Neural cell (in vitro differentiated cells): ENCODE data around the gene PCGF1.

Experiments
- EZH2 ChIP-seq: fragments of 200-600, 300-800 bp; shearing (Covaris generic), sonication (generic); IDR thresholded peaks from 2 replicates; pipeline ENCODE4 v1.6.1; 2014; ENCODE audit warnings: antibody characterized with exemption, low read length, borderline replicate concordance, mild to moderate bottlenecking; ENCODE audit not compliant: insufficient read depth, poor library complexity, severe bottlenecking
- RAD21 ChIP-seq: fragments of 450-650 bp; conservative IDR thresholded peaks from 2 replicates; pipeline ENCODE4 v1.6.1; 2014; ENCODE audit warnings: antibody characterized with exemption, mild to moderate bottlenecking, moderate library complexity
- TAF1 ChIP-seq: IDR thresholded peaks from 2 replicates; pipeline ENCODE4 v1.6.1; 2012; ENCODE audit warnings: low read depth
- TF ChIP-seq, protein P1 (sequence below): fragments of 450-650 bp; IDR thresholded peaks from 2 replicates; pipeline ENCODE4 v1.5.1; 2014; ENCODE audit warnings: antibody characterized with exemption, mild to moderate bottlenecking, moderate library complexity; ENCODE audit not compliant: poor library complexity, severe bottlenecking

DNA sequence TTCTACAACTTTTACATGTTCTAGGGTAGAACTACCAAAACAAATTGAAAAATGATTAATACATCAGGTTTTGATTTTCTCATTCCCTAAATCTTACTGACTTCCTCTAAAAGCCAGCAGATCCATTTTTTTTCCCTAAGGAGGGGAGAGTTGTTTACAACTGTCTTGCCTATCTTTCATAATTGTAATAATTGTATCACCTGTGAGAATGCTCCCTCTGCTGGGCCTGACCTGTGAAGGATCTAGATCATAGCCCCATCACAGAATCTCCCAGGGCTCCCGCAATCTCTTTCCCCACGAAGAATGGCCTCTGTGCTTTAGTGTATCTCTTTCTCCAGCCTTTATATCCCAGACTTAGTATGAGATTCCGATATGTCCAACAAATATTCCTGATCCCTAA, 37.1 kb upstream of the PCGF1 start:
- TF ChIP-seq, protein P1, sequence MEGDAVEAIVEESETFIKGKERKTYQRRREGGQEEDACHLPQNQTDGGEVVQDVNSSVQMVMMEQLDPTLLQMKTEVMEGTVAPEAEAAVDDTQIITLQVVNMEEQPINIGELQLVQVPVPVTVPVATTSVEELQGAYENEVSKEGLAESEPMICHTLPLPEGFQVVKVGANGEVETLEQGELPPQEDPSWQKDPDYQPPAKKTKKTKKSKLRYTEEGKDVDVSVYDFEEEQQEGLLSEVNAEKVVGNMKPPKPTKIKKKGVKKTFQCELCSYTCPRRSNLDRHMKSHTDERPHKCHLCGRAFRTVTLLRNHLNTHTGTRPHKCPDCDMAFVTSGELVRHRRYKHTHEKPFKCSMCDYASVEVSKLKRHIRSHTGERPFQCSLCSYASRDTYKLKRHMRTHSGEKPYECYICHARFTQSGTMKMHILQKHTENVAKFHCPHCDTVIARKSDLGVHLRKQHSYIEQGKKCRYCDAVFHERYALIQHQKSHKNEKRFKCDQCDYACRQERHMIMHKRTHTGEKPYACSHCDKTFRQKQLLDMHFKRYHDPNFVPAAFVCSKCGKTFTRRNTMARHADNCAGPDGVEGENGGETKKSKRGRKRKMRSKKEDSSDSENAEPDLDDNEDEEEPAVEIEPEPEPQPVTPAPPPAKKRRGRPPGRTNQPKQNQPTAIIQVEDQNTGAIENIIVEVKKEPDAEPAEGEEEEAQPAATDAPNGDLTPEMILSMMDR = no peak
- TF ChIP-seq RAD21 = no peak
- TF ChIP-seq EZH2 = no peak
- no peak for TF ChIP-seq TAF1
